Daoy (cell line): Measurements from ENCODE around the gene MMP7. TPM values are rescaled to one million over a fixed set of nuclear protein-coding genes. Genes with fewer than 3 reads are reported as not detected.

Experiments
- DNase-seq: peaks from one replicate; pipeline ENCODE4 v3.0.0-alpha.2; 2015; ENCODE audit warnings: low read depth
- total RNA-seq: library from RNA; depleted of rRNA; stranded (reverse); fragments of >200 nt; shearing (Covaris generic); gene quantifications from 2 replicates; pipeline ENCODE4 v1.2.3, GENCODE V29; 2014; rRNA removed

Gene MMP7, protein sequence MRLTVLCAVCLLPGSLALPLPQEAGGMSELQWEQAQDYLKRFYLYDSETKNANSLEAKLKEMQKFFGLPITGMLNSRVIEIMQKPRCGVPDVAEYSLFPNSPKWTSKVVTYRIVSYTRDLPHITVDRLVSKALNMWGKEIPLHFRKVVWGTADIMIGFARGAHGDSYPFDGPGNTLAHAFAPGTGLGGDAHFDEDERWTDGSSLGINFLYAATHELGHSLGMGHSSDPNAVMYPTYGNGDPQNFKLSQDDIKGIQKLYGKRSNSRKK
- total RNA-seq, result 4.7 and 5.9 TPM in 2 replicates

DNA sequence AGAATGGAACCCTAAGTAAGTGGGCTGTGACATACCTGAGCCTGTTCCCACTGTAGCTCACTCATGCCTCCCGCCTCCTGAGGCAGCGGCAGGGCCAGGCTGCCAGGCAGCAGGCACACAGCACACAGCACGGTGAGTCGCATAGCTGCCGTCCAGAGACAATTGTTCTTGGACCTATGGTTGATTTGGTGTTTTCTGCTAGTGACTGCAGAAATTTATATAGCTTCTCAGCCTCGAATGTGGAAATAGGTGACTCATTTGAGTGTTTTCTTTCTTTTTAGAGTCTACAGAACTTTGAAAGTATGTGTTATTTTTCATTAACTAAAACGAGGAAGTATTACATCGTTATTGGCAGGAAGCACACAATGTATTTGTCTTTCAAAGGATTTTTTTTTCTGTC is at the start of gene MMP7:
Gene MMP7 (minus strand): TSS at position 190 of the 400 bp plus-strand sequence. CDS start 47 bp downstream, at position 143.
- DNase-seq, result peak; percentile 57

DNA sequence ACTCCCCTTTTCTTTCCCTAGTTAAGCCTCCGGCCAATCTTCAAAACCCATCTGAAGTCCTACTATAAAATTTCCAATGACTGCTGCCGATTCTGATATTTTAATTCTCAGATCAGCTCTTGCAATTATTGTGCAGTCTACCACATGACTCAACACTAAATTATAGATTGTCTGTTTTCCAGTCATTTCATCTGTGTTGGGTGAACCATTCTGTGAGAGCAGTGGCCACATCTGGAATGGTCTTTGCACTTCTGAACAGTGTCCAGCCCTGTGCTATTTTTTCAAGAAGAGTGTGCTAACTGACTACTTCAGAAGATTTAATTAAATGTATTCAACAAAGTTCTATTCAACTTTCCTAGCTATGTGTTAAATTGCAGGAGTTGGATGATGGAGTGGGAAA is 47.2 kb upstream of the MMP7 start:
- no peak for DNase-seq

DNA sequence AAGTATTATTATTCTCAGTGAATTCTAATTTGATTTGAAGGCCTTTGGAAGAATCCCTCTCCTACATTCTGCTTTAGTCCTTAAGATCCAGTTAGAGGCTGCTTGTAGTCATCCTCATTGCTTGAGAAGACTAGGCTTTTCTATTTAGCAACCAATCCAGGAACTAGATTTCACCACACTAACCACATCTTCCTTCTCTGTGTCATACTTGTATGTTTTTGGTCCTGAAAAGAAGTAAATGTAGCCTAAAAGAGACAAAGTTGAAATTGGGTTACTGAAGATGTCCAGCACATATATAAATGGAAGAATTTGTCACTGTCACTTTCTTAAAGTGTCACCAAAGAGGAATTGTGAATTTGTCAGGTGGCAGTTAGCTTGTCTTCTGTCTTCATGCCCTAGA is 46.6 kb upstream of the MMP7 start:
- DNase-seq, result no peak

DNA sequence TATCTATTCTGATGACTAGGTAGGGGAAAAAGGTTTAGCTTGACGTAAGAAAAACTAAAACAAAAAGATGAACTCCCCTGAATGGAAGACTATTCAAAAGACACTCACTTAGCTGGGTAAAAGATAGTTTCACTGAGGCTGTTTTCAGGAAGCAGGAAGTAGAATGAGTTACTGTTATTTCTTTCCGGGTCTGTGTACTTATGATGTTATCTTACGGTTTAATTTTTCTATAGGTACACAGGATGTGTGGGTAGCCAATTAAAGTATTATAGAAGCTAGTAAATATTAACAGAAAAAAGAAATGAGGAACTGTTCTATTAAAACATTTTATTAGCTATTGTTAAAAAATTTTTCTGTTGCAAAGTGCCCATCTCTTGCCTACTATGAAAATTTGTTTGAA is 45.8 kb upstream of the MMP7 start:
- no peak for DNase-seq

DNA sequence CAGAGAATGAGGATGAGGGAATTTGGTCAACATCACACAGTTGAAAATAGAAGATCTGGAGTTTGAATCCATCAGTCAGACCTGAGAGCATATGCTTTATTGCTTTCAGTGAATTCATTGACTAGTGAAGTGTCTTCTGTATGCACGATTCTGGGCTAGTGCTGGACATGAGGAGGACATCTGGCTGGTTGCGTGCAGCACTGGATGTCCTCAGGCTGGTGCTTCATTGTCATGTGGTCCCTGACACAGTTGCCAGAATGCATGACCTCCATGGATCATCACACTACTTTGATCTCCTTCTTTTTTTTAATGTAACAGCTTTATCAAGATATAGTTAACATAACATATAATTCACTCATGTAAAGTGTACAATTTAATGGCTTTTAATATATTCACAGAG is 44.5 kb upstream of the MMP7 start:
- DNase-seq, result no peak

DNA sequence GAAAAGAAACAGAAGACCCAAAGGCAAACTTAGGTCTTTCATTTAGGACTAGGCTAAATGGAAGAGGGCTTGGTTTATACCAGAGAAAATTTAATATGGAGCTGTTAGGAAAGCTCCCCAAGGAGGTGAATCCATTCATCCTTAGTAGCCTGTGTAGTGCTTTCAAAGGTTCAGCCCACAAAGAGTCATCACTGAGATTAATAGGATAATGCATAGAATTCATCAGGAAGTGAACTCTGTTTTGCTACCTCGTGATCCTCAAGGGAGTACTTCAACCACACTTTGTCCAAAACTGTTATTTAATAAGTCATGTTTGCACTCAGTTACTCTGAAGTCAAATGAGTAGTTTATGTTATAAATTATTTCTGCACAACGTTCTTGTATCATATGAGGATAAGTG is 43.3 kb upstream of the MMP7 start:
- peak; percentile 62 for DNase-seq

DNA sequence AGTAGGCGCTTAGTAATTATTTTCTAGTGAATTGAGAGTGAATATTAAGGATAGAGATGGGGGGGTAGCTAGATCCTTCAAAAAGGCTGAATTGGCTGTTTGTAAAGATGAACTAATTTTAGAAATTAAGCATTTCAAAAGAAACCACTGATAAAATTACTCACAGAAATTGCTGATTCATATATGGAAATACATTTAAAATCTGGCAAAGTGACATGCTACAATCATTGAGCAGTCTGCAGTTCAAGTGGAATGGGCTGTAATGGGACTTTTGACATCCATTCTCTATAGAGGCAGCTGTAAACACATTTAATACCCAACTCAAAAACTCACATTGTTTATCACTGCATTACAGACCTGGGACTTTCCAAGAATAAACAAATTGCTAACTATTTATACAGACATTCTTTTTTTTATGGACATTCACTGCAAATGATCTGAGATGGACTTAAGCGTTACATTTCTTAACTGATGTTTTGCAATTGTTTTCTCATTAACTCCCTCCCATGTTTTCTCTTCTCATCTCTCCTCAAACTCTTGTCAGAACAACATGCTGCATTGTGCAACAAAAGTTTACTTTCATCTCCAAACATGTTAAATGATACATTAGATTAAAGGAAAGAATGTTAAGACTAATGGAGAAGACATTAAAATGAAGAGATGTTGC is 42.1 kb upstream of the MMP7 start:
- DNase-seq, result no peak

DNA sequence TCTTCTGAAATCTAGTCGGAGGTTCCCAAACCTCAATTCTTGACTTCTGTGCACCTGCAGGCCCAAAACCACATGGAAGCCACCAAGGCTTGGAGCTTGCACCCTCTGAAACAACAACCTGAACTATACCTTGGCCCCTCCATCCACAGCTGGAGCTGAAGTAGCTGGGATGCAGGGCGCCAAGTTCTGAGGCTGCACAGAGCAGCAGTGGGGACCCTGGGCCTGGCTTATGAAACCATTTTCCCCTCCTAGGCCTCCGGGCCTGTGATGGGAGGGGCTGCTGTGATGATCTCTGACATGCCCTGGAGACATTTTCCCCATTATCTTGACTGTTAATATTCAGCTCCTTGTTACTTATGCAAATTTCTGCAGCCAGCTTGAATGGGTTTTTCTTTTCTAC is 38.3 kb upstream of the MMP7 start:
- DNase-seq, result no peak

DNA sequence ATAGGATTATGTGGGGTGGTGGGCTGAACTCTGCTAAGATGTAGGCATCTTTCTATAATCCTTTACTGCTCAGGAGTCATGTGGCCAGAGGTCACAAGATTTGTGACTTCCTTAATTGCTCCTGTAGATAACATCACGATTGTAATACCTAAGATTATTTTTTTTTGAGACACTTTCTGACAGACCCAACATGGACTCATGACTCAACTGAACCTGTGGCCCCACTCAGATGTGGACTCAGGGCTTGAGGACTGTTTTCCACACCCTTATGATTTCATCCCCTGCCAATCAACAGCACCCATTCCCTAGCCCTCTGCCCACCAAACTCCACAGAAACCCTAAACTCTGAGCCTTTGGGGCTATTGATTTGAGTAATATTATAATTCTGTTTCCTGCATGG is 35.6 kb upstream of the MMP7 start:
- no peak for DNase-seq

DNA sequence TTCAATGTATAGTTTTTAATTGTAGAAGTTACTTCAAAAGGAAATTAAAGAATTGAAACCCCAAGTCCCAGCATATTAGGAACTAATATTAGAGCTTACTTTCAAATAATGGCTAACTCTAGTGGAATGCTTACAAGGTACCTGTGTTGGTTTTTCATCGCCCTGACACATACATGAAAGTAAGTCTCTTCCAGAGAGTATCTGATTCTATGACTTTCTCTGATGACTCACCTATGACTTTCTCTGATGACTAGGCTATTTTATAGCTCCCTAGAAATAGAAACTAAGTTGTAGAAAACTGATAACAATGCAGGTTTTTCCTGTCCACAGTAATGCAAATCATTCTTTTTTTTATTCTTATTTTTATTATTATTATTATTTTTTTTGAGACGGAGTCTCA is 33.6 kb upstream of the MMP7 start:
- DNase-seq, result peak; percentile 69

DNA sequence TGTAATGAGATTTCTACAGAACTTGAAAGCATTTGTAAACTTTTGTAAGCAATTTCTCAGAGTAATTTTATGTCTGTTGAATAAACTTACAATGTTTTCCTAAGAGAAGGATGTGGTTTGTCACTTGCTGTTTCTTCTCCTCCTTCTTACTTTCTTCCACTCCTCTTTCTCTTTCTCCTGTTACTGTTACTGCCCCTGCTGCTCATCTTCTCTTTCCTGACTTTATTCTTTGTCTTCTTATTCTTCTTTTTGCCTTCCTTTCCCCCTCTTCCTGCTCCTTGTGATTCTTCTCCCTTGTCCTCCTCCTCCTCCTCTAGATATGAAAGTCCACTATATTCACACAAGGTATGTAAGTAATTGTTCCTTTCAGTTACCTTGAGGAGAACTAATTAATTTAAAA is 31.1 kb upstream of the MMP7 start:
- no peak for DNase-seq

DNA sequence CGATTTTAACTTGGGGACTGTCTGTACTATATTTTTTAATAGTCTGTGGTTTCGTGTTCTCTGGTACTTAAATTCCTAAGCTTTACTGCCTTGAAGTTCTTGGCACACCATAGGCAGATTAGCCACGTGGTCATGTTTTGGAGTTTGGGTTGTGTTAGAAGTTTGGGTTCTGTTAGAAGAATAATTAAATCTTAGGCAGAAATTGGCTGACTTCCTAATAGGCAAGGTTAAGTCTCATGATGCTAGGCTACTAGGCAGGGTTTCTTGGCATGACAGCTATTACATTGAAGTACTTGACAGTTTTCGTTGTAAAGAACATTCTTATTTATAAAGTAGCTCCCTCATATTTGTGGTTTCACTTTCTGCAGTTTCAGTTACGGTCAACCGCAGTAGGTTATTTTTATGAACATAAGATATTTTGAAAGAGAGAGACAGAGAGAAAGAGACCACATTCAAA is 30.0 kb upstream of the MMP7 start:
- DNase-seq, result peak; percentile 59

DNA sequence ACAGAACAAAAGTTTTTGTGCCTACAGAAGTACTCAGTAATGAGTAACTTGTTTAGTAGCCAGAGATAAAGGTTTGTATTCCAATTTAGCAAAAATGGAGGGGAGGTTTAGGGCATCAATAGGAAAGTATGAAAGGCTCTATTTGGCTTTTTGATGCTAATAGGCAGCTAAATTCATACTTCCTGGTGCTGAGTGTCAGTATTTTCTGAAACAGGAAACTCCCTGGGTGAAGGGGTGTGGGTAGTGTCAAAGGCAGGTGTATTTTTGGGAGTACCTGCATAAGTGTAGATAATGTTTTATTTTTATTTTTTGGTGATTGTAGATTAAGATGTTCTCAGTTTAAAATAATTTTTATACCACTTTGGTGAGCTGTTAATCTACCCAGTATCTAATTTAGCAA is 29.3 kb upstream of the MMP7 start:
- DNase-seq, result no peak

DNA sequence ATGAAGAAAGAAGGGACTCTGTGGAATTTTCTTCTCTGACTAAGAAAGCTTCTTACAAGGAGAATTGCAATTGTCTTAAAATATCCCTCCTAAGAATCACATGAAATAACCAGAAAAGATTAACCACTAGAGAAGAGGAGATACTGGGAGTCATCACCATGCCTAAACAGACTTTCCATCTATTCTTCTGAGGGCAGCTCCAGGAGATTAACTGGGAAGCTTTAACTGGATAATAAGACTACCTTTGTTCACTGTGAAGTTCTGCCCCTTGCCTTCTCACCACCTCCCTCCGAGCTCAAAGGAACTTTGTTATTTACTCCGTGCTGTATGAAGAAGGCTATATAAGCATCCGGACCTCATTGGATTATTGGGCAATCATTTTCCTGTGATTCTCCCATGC is 24.5 kb upstream of the MMP7 start:
- no peak for DNase-seq

DNA sequence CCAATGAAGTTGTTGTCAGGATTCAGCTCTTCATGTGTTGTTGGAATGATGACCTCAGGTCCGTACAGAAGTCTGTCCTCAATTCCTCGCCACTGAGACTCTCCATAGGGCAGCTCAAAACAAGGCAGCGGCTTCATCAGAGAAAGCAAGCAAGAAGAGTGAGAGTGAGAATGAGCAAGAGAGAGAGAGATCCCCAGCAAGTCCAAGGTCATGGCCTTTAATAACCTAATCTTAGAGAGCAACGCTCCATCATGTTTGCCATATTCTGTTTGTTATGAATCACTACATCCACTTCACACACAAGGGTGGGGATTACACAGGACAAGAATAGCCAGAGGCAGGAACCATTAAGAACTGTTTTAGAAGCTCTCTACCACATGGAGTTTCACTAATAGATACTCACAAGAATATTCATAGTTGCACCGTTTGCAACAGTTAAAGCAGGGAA is 23.3 kb upstream of the MMP7 start:
- DNase-seq, result peak; percentile 43

DNA sequence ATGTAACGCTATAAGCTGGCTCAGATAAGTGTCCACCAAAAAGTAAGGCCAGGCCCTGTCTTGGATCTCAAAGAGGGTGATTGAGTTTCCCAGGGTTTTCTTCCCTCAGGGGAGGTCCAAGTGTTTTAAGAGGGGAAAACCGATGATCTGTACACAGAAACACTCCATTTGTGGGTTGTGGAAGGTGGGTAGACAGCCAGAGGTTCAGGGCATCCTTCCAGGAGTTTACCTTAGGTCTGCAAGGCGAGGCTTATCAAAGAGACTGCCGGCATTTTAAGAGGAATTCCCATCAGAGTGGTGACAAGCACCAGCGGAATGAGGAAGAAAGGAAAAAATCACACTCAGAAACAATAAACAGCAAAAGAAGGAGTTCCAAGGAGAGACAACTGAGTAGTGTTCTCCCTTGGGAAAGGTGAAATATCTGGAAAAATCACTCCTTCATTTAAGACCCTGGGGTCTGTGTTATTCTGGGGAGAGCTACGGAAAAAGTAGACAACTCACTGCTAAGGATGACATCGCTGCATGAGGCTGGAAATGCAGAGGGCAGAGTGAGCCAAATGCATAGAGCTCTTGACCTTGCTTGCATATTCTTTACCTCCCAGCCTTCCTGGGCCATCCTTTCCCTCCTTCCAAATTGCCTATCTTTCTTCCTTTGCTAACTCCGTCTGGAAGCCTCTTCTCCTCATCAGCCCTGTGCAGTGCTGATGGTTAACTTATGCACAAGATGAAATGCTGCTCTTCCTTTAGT is 22.1 kb upstream of the MMP7 start:
- DNase-seq, result peak; percentile 96

DNA sequence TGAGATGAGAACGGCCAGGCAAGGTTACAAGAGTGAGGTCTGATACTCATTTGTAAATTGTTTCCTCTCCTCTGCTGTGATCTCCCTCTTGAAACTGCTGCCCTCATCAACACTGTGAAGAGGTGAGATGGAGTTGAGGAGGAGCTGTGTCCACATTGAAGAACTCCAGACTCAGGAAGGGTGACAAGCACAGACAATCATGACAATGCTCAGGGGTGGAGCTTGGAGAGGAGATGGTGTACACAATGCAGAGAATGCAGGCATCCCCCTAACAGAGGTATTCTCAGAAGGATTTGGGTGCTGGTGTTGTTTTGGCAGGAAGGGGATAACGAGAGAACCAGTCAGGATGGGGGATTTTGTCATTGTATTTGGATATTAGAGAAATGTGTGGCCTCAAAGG is 21.5 kb upstream of the MMP7 start:
- peak; percentile 75 for DNase-seq

DNA sequence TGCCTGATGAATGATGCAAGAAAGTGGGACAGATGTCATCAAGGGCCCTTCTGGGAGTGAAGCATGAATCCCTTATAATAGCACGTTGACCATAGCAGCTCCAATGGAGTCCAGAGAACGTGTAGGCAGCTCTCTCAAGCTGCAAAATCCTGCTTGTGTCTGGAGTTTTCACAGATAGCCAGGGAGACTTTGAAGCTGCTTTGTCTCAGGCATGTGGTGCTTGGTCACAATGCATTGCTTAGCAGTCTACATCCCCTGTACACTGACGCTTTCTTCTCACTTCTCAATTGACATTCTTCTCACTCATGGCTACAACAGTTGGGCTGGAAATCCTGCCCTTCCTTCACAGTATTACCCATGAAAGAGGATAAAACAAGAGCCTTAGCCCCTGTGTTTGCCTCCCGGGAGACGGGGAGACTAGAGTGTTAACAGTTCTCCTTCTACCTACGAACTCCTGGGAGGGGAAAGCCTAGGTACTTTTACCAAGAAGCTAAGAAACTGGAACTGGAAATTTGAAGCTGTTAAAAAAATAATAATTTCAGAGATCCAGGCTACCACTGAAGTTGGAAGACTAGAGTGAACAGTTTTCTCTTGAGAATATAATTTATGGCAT is 20.7 kb upstream of the MMP7 start:
- DNase-seq, result peak; percentile 15

DNA sequence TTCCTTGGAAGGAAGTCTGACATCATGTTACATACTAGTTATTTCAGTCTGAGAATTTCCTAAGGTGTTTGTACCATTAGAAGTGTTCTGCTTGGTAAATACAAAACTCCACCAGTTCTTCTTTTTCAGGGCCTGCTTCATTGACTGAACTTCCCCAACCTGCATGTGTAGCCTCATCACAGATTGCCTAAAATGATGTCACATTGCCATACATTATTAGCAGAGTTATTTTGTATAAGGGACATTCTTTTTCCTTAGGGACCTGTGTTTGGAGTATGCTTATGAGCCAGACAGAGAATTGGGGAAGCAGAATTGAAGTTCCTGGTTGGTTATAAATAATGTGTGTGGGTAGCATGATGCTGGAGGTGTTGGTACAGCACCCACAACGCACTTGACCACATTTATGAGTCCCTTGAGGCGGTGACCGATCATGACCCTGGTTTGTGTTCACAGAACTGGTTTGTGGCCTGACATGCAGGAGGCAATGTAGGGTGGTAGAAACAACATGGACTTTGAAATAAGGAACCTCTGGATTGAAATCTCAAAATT is 16.4 kb upstream of the MMP7 start:
- DNase-seq, result peak; percentile 41

DNA sequence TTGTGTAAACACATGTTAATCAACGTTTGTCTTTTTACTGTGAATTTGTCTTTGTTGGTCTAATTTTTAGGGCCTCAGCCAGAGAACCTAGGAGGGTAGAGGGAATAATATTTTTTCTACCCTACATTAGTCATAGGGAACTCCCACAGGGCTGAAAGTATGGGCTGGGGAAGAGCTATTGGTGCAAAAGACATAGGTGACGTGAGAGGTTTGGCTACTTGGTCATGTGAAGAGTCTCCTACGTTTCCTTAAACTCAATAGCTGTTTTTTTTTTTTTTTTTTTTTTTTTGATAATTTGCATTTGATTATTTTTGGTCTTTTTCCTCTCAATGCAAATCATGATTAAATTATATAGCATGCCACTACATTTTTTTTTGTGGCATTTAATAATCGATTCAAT is 15.9 kb upstream of the MMP7 start:
- DNase-seq, result peak; percentile 63

DNA sequence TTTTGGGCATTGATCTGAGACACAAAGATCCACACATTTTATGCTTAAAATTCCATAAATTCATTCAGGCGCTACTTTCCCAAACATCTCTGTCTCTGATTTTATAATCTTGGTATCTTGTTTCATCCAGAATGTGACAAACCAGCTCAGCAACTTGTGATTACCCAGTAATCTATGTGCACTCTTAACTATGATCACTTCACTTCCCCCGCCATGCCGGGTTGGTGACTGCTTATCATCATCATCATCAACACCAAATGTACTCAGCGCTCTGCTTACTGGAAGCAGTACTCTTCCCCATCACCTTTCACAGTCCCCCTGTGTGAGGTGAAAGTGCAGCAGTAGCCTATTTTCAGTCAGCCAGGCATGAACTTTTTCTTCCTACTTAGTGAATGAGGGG is 15.2 kb upstream of the MMP7 start:
- no peak for DNase-seq

DNA sequence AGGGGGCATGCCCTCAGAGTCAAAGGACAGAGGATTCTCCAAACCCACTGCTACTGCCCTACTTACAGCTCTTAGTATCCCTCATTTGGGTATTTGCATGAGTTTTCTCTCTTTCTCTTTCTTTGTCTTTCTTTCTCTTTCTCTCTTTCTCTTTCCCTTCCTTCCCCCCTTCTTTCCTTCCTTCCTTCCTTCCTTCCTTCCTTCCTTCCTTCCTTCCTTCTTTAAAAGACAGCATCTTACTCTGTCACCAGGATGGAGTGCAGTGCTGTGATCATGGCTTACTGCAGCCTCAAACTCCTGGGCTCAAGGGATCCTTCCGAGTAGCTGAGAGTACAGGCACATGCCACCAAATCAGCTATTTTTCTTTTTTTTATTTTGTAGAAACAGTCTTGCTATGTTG is 14.0 kb upstream of the MMP7 start:
- DNase-seq, result no peak
